GM23248 (cell line): ENCODE measurements around the gene LRRC45. TPM values are rescaled to one million over a fixed set of nuclear protein-coding genes. Genes with fewer than 3 reads are reported as not detected.
A peak's percentile ranks its signal among the peaks of the same experiment; 100 is the strongest.

Experiments used
- DNase-seq: peaks from one replicate; pipeline ENCODE4 v3.0.0-alpha.2; 2015
- H2AFZ ChIP-seq: fragments of 200-600 bp; sonication (generic); 2 replicates; pipeline ENCODE4 v1.6.1; 2016; ENCODE audit warnings: antibody characterized with exemption
- H3F3A ChIP-seq: fragments of 200-600 bp; sonication (generic); 2 replicates; pipeline ENCODE4 v1.6.1; 2016; ENCODE audit warnings: mild to moderate bottlenecking, antibody characterized with exemption, mixed run types; ENCODE audit not compliant: insufficient read depth
- H3K27ac ChIP-seq: fragments of 200-600 bp; sonication (generic); 2 replicates; pipeline ENCODE4 v1.5.1; 2016; ENCODE audit warnings: mild to moderate bottlenecking
- H3K27me3 ChIP-seq: fragments of 200-600 bp; sonication (generic); replicated peaks from 2 replicates; pipeline ENCODE4 v1.6.1; 2016; ENCODE audit warnings: mild to moderate bottlenecking; ENCODE audit not compliant: insufficient read depth
- H3K36me3 ChIP-seq: fragments of 200-600 bp; sonication (generic); 2 replicates; pipeline ENCODE4 v1.6.1; 2016; ENCODE audit warnings: low read depth, mild to moderate bottlenecking
- H3K4me1 ChIP-seq: fragments of 200-600 bp; sonication (generic); 2 replicates; pipeline ENCODE4 v1.6.1; 2016; ENCODE audit warnings: mild to moderate bottlenecking; ENCODE audit not compliant: insufficient read depth
- H3K4me2 ChIP-seq: fragments of 200-600 bp; sonication (generic); one replicate; pipeline ENCODE4 v1.6.1; 2016; ENCODE audit warnings: mild to moderate bottlenecking; ENCODE audit not compliant: unreplicated experiment
- H3K4me3 ChIP-seq: fragments of 200-600 bp; sonication (generic); 2 replicates; pipeline ENCODE4 v1.5.1; 2016; ENCODE audit warnings: mild to moderate bottlenecking
- H3K79me2 ChIP-seq: fragments of 200-600 bp; sonication (generic); 2 replicates; pipeline ENCODE4 v1.6.1; 2016; ENCODE audit warnings: mild to moderate bottlenecking; ENCODE audit not compliant: insufficient read depth
- H3K9ac ChIP-seq: fragments of 200-600 bp; sonication (generic); 2 replicates; pipeline ENCODE4 v1.6.1; 2016; ENCODE audit warnings: mild to moderate bottlenecking
- H3K9me2 ChIP-seq: fragments of 200-600 bp; sonication (generic); 2 replicates; pipeline ENCODE4 v1.6.1; 2016; ENCODE audit warnings: mixed run types, mild to moderate bottlenecking, moderate library complexity; ENCODE audit not compliant: insufficient read depth
- H3K9me3 ChIP-seq: fragments of 200-600 bp; sonication (generic); one replicate; pipeline ENCODE4 v1.6.1; 2017; ENCODE audit warnings: low read depth
- H4K20me1 ChIP-seq: fragments of 200-600 bp; sonication (generic); 2 replicates; pipeline ENCODE4 v1.6.0; 2016; ENCODE audit not compliant: insufficient read depth
- EZH2 ChIP-seq: fragments of 200-600 bp; sonication (generic); IDR thresholded peaks from 2 replicates; pipeline ENCODE4 v1.6.1; 2018; ENCODE audit warnings: antibody characterized with exemption, mild to moderate bottlenecking; ENCODE audit not compliant: insufficient read depth, poor library complexity, severe bottlenecking
- EZH2phosphoT487 ChIP-seq: fragments of 200-600 bp; sonication (generic); IDR thresholded peaks from 2 replicates; pipeline ENCODE4 v1.6.1; 2018; ENCODE audit warnings: antibody characterized with exemption, moderate library complexity, mild to moderate bottlenecking, low read depth; ENCODE audit not compliant: insufficient read depth
- WGBS, 2 experiments: methylation state at CpG; one replicate each; pipeline ENCODE4 v1.1.6; 2015 to 2017; ENCODE audit warnings: low lambda C conversion rate in 2 of 2, low coverage in 1 of 2; ENCODE audit errors: missing lambda C conversion rate in 2 of 2; 5-methylcytosine and 5-hydroxymethylcytosine counted together
- in situ Hi-C: fragments of 300-500 bp; cut with MboI; formaldehyde crosslinking; loops from 2 replicates; pipeline ENCODE4 v1.15.0; 2020
- polyA plus RNA-seq: library from polyadenylated mRNA; unstranded; fragments of >200 nt; fragmentation: Nextera tagmentation; extraction: Ambion mirVana; gene quantifications from 2 replicates; pipeline ENCODE4 v1.2.1, GENCODE V29; 2016
- total RNA-seq: library from RNA; depleted of rRNA; stranded (reverse); fragments of >200 nt; shearing (Covaris generic); gene quantifications from 2 replicates; pipeline ENCODE4 v1.2.3, GENCODE V29; 2014

Gene LRRC45
- total and polyA plus RNA-seq, 2 experiments from 2014 or later: 4.5 to 14.8 TPM

DNA sequence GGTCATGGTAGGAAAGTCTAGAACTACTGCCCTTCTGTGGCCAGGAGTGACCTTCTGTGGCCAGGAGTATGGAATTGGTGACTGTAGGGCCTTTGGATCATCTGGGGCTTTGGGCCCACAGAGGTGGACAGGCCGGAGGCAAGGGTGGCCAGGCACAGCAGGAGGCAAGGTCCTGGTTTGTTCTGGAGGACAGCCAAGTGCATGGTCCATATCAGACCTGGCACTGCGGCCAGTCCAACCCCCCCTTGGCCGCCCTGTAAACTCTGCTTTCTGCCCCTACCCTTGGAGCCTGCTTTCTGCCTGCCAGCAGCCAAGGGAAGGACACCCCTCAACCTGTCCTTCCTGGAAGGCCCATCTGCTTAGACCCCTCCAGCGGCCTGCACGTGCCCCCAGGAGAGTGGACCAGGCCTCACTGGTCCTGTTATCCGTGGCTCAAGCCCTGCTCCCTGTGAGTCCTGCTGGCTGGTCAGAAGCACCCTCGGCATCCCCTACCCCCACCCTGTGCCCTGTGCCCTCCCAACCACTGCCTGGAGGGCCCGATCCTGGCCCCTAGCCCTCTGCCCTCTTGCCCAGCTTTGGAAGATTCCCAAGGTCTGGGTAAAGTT, 16.7 kb downstream of the LRRC45 start:
- Histone ChIP-seq H2AFZ (no peak overlapping the region), H3K4me3 (no peak overlapping the region), H3K9ac (no peak overlapping the region), H3K27me3 (no peaks in the 10 kb centered on the region), H3K4me2 (no peak overlapping the region), H3K9me3 (no peaks in the 10 kb centered on the region), H3K79me2 (no peaks in the 10 kb centered on the region), H3K4me1 (no peaks in the 10 kb centered on the region), H3F3A (peaks cover 6% of the 10 kb centered on the region; the same call in 1 of the 2 replicates), H3K36me3 (no peaks in the 10 kb centered on the region), H3K27ac (no peak overlapping the region), H3K9me2 (no peaks in the 10 kb centered on the region), H4K20me1 (no peaks in the 10 kb centered on the region)
- no peak for DNase-seq
- TF ChIP-seq EZH2: no peak
- no peak for TF ChIP-seq EZH2phosphoT487
- in situ Hi-C loops: no loop called here
- WGBS, 2 experiments: 85 to 97% methylated on average over 8 of the region's 8 CpGs

GRCh38 chr17:82041144-82041814, 18.2 kb downstream of the LRRC45 start:
- in situ Hi-C loops: no loop called here

GRCh38 chr17:82042649-82043048, 19.5 kb downstream of the LRRC45 start:
- no peak overlapping the region for H3K4me2 ChIP-seq
- H3K79me2 ChIP-seq: no peaks in the 10 kb centered on the region
- H3K36me3 ChIP-seq: no peaks in the 10 kb centered on the region
- no peak overlapping the region for H3K4me3 ChIP-seq
- no peak overlapping the region for H3K9ac ChIP-seq
- TF ChIP-seq EZH2 (no peak), EZH2phosphoT487 (no peak)
- H3F3A ChIP-seq: peaks cover 6% of the 10 kb centered on the region; the same call in 1 of the 2 replicates
- H2AFZ ChIP-seq: no peak overlapping the region
- H3K9me3 ChIP-seq: no peaks in the 10 kb centered on the region
- no peaks in the 10 kb centered on the region for H3K9me2 ChIP-seq
- H3K4me1 ChIP-seq: no peaks in the 10 kb centered on the region
- in situ Hi-C loops: no loop called here
- WGBS, 2 experiments: 63 to 64% methylated on average over 9 of the region's 9 CpGs
- no peak for DNase-seq
- H3K27ac ChIP-seq: no peak overlapping the region
- H4K20me1 ChIP-seq: no peaks in the 10 kb centered on the region
- H3K27me3 ChIP-seq: no peaks in the 10 kb centered on the region

More at GRCh38 chr17:82041144-82041814, 18.2 kb downstream of the LRRC45 start:
- Histone ChIP-seq H3K27me3 (no peaks in the 10 kb centered on the region), H3K9ac (no peak overlapping the region), H2AFZ (no peak overlapping the region), H3K79me2 (no peaks in the 10 kb centered on the region), H3K36me3 (no peaks in the 10 kb centered on the region), H3F3A (peaks cover 6% of the 10 kb centered on the region; the same call in 1 of the 2 replicates), H3K9me3 (no peaks in the 10 kb centered on the region), H3K9me2 (no peaks in the 10 kb centered on the region), H3K4me1 (no peaks in the 10 kb centered on the region), H3K4me2 (no peak overlapping the region), H3K27ac (no peak overlapping the region), H3K4me3 (no peak overlapping the region), H4K20me1 (no peaks in the 10 kb centered on the region)
- peak; percentile 48 for DNase-seq
- TF ChIP-seq EZH2phosphoT487 (no peak), EZH2 (no peak)
- WGBS, 2 experiments: 70 to 73% methylated on average over 17 of the region's 17 CpGs

DNA sequence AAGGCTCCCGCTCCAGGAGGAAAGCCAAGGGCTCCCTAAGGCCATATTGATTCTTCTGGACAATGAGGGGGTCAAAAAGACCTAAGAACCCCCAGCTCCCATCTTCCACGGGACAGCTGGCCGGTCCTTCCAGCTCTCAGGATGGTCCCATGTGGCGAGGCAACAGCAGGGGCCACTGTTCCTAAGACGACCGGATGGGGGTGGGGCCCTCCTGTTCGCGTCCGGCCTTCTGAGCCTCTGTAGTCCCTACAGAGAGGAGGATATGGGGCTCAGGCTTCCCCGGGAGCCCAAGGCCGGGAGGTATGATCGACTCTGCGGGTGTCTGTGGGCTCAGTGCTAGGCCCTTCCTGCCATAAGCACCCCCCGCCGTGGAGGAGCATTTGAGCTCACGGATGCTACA, 20.4 kb downstream of the LRRC45 start:
- no peaks in the 10 kb centered on the region for H3K36me3 ChIP-seq
- no peak overlapping the region for H2AFZ ChIP-seq
- H3K27ac ChIP-seq: no peak overlapping the region
- no peaks in the 10 kb centered on the region for H3K9me2 ChIP-seq
- 69 to 76% methylated on average over 15 to 16 of the region's 16 CpGs for WGBS, 2 experiments
- H3K27me3 ChIP-seq: no peaks in the 10 kb centered on the region
- H3K9ac ChIP-seq: no peak overlapping the region
- no peak overlapping the region for H3K4me3 ChIP-seq
- H3K4me2 ChIP-seq: no peak overlapping the region
- no peaks in the 10 kb centered on the region for H3K79me2 ChIP-seq
- no peaks in the 10 kb centered on the region for H3K4me1 ChIP-seq
- no peak for DNase-seq
- in situ Hi-C loops: no loop called here
- peaks cover 6% of the 10 kb centered on the region; the same call in 1 of the 2 replicates for H3F3A ChIP-seq
- H4K20me1 ChIP-seq: no peaks in the 10 kb centered on the region
- TF ChIP-seq EZH2phosphoT487: no peak
- TF ChIP-seq EZH2: no peak
- no peaks in the 10 kb centered on the region for H3K9me3 ChIP-seq
